NCI-H510A treated with DMSO at 0.1 percent for 48 hours (cell line): ENCODE data around the gene METTL13.

Experiments used
- DNase-seq: peaks from one replicate; lab custom pipeline; 2025; lab: John Stamatoyannopoulos, UW

The METTL13 gene

DNA sequence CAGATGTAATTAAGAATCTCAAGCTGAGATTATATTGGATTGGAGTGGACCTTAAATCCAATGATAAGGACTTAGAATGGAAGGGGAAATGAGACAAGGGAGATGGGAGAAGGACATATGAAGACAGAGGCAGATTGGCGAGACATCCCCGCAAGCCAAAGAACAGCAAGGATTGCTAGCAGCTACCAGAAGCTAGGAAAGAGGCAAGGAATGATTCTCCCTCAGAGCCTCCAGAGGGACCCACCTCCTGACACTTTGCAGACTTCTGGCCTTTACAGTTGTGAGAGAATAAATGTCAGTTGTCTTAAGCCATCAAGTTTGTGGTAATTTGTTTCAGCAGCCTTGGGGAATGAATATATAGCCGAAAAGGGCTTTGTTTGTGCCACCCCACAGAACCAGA is 20.7 kb downstream of the METTL13 start:
- DNase-seq: no peak

DNA sequence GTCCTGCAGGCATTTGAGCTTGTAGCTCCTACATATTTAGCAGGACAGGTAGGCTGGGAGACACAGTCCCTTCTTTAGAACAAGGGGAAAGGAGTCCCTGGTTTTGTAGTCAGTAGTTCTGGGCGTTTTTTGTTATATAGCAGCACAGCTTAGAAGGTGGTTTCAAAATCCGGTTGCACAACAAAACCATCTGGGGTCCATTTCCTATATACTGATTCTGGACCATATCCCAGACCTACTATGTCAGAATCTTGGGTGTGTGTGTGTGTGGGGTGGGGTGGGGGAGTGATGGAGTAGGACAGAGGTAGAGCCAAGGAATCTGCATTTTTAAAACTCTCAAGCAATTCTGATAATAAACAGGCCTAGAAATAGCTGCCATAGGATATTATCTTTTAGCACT is 21.6 kb downstream of the METTL13 start:
- no peak for DNase-seq

DNA sequence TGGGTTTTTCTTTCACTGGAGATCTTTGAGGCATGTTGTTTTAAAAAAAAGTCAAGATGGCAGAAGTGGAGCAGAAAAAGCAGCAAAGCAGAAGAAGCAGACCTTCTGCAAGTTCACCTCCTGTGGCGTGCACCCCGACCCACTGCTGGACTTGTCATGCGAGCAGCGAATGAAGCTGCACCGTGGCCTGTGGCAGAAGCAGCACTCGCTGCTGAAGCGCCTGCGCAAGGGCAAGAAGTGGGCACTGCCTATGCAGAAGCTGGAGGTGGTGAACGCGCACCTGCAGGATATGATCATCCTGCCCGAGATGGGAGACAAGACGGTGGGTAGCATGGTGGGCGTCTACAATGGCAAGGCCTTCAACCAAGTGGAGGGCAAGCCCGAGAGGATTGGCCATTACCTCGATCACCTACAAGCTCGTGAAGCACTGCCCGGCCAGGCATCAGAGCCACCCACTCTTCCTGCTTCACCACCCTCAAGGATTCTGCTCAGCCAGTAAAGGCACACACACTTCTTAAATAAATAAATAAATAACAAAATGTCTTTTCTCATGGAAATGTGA is 22.1 kb downstream of the METTL13 start:
- DNase-seq: no peak

DNA sequence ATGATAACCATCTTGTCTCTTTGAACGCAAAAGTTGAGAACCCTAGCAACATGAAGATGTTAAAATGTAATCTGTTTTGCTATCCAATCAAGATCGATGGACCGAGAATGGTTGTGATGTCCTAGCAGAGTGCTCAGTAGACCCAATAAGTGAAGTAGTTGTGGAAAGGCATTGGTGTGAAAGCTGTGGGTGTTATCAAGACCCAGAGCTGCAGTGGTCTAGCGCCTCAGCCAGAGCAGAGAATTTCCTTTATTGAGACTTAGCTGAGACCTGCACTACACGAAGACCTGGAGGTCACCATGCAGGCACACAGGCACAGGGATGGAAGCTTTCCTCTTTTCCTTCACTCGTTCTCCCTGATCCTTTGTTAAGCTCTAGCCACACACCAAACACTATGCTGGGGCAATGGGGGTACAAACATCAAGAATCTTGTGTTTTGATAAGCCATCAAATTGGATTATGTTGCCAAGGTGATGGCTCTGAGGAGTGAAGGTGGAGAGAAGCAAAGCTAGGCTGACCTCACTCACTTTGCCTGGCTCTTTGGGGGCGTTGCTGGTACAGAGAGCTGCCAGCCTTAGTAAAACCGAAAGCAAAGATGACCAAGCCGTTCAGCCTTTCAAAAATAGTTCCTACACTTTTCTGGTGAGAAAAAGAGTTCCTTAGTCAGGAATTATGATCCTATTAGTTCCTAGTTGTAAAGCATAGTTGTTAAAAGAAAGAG is 24.1 kb downstream of the METTL13 start:
- DNase-seq: no peak

DNA sequence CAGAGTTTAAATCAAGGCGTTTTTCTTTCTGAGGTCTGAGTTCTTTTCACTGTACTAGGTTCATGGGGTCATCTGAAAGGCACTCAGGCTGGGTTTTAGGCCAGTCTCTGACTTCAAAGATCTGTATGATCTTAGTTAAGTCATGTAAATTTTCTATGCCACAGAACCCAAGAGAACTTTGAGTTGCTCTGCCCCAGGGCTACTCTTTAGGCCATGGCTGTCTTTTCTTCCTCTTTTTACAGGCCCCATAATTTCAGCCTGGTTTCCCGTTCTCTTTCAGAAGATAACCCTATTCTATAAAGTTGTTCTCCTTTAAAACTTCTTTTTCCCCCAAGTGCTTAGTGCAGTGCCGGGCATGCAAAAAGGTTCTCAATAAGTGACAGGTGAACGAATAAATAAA is 26.1 kb downstream of the METTL13 start:
- no peak for DNase-seq

DNA sequence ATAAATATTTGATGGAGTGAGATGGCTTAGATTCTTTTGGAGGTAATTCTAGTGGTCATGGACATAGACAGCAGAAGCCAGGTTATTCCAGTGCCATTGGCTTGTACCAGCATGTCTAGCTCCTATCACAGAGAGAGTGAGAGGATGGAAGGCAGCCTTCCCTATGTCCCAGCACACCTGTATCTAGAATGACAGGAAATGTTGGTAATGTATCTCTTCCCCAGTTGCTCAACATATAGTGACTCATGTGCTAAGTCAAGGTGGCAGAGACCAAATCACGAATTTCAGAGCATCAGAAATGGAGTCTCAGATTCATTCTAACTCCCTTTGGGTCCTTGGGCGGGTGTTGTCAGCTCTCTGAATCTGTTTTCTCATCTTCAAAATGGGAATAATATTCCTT is 28.4 kb downstream of the METTL13 start:
- DNase-seq: no peak

DNA sequence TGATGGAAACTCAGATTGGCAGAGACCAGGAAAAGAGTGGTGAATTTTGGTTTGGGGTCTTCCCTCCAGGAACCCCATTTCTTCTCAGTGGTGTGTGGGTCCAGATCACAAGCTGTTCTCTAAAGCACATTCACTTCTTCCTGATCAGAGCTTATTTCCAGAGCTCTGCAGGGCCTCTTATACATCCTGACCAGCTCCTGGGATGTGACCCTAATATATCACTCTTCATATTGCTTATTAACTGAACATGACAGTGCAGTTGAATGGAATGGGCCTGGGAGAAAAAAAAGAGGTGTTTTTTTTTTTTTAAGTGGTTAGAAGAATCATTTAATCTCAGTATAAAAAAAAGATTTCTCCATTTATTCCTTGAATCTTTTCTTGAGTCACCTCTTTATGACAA is 30.2 kb downstream of the METTL13 start:
- no peak for DNase-seq

DNA sequence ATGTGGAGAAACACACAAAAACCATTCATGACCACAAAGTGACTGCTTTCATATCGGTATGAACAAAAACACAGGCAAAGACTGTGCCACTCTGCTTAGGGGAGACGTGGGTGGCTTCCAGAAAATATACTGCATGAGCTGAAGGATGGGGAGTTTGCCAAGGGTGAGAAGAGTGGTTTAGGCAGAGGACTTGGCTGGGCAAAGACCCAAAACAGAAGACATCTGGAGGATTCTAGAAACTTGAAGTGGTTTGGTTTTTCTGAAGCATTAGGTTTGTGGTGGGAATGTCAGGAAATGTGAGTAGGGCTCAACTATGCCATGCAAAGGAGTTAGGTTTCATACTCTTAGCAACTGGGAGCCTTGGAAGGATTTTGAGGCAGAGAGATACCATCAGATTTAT is 33.2 kb downstream of the METTL13 start:
- DNase-seq: no peak

DNA sequence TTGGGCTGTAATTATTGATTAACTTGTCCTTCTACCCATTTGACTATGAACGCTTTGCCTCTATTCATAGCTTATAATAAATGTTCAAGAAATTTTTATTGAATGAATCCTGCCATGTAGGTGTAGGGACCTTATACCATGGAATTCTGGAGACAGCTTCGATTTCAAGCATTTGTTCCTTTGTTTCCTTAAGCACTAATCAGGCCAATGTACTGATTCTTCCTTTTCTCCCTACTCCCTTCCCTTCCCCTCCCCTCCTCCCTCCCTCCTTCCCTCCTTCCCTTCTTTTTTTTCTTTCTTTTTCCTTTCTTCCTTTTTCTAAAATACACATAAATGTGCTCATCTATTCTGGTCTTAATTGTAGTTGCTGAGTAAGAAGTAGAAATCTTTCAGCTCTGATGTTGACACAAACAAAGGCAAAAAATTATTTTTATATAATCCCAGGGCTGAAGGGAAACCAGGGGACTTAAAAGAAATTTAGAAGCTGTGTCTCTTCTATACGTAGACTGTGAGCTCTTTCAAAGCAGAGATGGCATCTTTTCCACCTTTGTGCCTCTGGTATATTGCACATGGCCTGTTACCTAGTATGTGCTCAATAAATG is 34.9 kb downstream of the METTL13 start:
- no peak for DNase-seq

DNA sequence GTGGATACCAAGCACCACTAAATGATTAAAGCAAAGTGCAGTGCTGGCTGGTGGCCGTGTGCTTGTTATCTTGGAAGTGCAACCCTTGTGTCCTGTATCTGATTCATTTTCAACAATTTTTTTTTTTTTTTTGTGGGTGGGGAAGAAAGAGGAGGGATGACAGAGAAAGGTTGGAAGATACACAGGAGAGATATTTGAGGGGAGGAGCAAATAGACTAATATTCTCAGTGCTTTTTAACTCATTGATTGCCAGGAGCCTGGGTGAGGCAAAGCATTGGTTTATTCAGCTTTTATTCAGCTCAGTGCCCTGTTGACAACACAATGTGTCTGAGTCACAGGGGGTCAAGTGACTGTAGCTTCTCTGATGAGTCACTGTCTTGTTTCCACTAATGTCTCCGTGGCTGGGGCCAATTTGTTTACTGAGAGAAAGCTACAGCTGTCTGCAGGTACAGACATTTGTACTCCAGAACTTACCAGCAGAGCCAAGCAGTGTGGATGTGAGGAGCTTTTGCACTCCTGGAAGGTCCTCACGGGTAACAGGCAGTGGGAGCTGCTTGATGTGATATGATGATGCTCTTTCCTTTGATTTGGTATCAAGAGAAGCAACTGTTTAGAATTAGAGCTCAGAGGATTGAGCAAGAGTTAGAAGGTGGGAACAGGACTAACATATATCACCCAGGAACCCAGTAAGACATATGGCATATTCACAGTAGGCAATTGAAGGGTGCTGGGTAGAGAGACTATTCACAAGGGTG is 36.2 kb downstream of the METTL13 start:
- DNase-seq: peak; percentile 25

DNA sequence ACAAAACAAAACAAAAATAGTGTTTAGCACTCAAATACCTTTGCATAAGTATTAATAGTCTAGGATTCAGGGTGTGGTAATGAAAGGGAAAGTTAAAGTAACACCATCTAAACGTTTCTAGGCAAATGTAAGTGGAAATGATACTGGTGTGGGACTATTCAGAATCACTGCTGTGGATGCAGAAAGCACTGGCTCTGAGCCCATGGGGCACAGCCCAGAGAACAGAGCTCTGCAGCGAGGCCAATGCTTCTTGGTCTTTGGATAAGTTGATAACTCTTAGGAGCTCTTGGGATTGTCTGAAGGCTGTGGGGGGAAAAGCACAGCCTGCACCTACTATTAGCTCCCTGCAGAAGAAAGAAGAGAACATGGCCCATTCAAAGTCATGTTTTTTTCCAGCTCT is 38.5 kb downstream of the METTL13 start:
- DNase-seq: no peak

DNA sequence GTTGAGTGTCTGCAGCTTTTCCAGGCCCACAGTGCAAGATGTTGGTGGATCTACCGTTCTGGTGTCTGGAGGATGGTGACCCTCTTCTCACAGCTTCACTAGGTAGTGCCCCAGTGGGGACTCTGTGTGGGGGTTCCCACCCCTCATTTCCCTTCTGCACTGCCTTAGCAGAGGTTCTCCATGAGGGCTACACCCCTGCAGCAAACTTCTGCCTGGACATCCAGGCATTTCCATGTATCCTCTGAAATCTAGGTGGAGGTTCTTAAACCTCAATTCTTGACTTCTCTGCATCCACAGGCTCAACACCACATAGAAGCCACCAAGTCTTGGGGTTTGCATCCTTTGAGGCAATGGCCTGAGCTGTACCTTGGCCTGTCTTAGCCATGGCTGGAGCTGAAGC is 45.5 kb downstream of the METTL13 start:
- no peak for DNase-seq

DNA sequence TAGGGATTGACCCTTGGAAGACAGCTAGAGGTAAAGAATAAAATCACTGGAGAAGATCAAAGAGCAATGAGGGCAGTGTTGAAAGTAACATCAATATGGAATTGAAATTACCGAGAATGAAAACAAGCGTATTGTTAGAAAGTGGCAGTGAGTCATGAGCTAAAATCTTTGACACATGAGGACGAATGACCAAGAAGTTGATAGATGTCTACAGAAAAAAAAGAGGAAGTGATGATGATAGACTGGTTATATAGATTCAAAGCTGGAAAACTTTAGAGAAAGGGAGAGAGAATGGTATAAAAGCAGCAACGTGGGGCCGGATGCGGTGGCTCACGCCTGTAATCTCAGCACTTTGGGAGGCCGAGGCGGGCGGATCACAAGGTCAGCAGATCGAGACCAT is 47.3 kb downstream of the METTL13 start:
- no peak for DNase-seq

DNA sequence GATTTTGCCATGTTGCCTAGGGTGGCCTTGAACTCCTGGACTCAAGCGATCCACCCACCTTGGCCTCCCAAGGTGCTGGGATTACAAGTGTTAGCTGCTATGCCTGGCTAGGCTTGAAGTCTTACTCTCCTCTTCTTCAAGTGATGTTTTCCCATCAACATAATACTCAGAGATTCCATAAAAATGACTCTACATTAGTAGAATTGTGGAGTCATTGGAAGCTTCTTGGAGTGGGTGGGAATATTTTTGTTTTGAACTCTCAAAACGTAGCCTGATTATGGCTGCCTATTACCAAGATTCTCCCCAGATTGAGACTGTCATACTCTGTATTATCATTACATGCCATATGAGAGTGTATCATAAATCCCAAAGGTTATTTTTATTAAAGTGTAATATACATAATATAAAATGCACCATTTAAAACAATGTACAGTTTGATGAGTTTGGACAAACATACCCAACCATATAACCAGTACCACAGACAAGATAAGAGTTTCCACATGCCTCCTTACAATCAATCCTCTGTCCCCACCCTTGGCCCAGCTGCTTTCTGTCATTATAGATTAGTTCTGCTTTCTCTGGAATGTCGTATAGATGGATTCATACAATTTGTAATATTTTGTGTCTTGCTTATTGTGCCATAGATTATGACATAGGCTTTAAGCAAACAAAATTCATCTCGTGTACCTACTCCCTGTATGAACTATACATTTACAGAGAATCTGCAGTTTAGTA is 51.8 kb downstream of the METTL13 start:
- no peak for DNase-seq

DNA sequence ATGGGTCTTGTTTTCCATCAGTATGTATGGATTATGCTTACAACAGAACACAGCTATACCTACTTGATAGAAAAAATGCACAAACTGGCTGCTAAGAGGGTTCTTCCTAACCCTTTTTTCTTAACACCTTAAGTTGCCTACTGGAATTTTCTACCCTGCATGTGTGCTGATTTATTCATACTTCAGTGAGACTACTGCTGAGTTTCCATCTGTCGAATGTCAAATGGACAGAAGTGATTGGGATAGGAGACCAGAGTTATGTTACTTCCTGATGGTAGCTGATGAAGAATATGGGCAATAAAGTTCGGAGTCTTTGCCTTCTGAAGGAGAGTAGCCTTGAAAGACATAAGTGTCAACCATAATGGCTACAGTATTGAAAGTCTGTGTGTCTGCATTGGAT is 53.4 kb downstream of the METTL13 start:
- DNase-seq: no peak

DNA sequence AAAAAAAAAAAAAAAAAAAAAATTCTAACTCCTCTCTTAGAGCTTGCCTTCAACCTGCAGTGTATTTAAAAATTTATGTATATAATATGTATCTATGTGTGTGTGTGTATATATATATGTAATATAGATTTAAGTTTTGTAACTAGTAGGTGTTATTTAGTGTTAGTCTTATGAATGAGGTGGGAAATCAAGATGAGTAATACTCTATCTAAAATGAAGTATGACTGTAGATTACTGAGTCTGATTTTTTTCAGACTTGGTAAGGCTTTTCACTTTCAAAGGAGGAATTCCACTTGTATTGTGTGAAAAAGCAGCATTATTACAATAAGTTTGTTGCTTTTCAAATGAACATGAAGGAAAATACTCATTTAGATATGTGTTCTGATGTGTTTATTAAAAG is 54.4 kb downstream of the METTL13 start:
- no peak for DNase-seq

DNA sequence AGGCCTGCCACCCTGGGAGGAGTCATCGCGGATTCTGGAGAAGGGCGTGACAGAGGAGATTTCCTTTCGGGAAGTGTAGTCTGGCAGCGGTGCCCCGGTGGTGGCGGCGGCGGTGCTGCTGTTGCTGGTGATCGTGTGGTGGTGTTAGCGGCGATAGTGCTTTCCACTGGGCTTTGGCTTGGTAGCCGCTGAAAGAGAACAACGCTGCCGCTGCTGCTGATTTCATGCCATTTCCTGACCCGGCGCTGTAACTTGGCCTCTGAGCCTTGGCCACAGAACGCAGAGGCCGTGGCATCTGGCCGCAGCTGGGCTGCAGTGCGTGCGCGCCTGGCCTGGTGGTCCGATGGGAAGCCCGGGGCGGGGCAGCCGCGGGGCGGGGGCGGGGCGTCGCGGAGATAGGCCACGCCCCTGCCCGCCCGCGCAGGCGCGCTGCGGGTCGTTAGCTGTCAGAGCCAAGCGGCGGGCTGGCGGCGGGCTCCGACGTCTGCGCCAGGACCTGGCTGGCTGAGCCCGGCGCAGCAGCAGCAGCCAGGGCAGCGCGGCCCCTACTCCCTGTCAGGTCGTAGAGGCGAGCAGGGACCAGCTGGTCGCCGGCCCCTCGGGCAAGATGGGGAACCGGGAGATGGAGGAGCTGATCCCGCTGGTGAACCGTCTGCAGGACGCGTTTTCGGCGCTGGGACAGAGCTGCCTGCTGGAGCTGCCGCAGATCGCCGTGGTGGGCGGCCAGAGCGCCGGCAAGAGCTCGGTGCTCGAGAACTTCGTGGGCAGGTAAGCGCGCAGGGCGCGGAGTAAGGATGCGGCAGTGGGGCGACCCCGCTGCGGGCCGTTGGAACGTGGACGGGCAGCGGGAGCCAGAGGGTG is 59.8 kb downstream of the METTL13 start, which contains the start of gene DNM3:
Gene DNM3, plus strand, starts transcription at position 449 of the 861 bp plus-strand sequence. Its CDS starts 159 bp downstream, at position 608.
- peak; percentile 82 for DNase-seq

DNA sequence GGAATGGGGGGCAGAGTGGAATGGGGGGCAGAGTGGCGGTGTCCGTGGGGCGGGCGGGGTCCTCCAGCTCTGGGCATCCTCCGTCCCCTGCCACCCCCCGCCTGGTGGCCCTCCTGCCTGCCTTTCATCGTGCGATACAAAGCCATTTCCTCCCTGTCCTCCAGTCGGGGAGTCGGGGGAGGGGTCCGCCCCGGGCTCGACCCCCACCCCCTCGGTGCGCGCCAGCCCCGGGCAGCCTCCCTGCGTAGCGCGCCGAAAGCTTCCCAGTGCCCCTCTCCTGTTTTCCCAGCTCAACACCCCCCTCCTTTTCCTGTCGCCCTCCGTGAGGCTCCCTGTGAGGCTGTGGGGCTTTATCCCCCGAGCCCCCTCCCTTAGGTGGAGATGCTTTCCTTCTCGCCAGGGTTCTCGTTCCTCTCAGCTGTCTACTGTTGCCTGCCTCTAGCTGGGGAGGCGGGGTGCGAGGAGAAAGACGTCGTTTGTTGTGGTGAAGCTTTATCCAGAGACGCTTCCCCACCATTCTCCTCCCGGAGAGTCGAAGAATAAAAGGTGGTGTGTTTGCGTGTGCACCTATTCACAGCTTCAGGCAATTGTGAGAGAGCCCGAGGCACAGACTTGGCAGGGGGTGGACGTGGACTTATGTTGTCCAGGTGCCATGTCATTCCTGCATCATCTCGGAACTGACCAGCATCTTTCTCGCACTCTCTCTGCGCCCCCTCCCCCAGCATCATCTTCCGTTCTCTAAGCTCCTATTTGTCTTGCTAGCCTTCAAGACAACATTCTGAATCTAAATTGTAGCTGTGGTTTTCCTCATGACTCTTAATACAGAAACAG is 60.7 kb downstream of the METTL13 start:
- DNase-seq: no peak

DNA sequence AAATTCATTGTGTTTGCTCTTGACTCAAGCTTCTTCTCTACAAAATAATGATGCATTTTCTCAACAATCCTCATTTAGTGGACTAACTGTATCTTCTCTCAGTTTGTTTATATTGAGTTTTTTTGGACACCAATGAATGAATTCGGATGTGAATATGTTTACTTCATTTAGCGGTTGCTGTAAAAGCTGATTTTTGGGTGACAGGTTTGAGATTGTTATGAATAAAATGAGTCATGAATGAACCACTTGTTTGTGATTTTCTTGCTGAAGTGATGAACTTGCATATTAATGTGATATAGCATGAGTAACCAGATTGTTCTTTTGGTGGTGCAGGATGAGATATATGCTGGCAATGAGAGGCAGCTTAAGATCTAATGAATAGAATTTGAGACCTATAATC is 62.9 kb downstream of the METTL13 start:
- no peak for DNase-seq

DNA sequence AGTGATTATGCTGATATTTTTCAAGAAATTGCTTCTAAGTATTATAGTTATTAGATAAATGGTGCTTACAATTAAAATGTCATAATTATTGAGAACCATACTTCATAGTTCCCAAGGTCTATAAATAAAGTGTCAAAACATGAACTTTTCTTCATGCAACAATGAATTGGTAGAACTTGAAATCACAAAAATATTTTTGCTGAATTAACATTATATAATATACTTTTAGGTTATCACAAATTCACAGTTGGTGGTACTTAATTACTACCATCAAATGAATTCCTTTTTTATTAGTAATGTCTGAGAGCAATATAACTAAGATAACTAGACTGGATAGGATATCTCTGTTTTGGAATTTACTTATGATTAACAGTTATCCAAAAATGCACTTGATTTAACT is 64.5 kb downstream of the METTL13 start:
- no peak for DNase-seq
